SH-SY5Y (cell line): ENCODE measurements around the gene DPYSL4.

Experiments used
- GATA2 ChIP-seq: IDR thresholded peaks from 2 replicates; pipeline ENCODE4 v1.6.1; 2011; ENCODE audit warnings: mild to moderate bottlenecking, low read depth, low read length
- GATA3 ChIP-seq: IDR thresholded peaks from 2 replicates; pipeline ENCODE4 v1.6.1; 2011; ENCODE audit warnings: low read depth, mild to moderate bottlenecking, low read length, moderate library complexity

DNA sequence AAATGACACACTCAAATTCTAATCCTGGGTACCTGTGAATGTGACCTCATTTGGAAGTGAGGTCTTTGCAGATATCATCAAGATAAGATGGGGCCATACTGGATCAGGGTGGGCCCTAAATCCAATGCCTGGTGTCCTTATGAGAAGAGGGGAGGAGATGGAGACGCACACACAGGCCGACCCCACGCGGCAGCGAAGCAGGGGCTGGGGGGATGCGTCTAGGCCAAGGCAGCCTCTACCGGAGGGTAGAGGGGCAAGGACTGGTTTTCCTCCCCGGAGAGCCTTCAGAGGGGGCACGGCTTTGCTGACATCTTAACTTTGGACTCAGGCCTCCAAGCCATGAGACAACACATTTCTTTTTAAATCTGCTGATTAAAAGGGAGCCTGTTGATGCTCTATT, 33.3 kb downstream of the DPYSL4 start:
- TF ChIP-seq GATA2 (no peak), GATA3 (no peak)
